ENCODE data around the gene MMP15.

DNA sequence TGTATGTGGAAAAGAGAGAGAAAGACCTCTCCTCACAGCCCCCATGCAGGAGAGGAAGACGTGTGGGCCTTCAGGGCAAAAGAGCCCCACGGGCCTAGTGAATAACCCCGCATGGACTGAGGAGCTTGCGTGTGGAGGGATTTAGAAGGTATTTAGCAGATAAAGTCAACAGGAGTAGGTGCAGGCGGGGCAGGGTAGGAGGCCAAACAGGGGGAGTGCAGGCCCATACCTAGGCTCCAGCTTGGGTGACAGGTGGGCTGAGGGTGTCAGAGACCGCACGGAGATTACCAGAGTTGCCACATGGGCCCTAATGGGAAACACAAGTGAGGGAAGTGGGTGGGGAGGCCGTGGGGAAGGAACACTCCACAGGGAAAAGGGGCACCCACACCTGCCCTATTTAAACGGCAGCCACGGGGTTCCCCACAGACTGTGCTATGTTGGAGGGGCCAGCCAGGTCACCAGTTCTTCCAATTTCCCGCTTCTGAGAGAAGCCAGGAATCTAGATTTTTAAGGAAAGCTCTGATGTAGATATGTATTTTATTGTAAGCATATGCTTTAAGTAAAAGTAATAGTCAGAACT, 46.5 kb upstream of the MMP15 start:
- TF ChIP-seq, protein P1, sequence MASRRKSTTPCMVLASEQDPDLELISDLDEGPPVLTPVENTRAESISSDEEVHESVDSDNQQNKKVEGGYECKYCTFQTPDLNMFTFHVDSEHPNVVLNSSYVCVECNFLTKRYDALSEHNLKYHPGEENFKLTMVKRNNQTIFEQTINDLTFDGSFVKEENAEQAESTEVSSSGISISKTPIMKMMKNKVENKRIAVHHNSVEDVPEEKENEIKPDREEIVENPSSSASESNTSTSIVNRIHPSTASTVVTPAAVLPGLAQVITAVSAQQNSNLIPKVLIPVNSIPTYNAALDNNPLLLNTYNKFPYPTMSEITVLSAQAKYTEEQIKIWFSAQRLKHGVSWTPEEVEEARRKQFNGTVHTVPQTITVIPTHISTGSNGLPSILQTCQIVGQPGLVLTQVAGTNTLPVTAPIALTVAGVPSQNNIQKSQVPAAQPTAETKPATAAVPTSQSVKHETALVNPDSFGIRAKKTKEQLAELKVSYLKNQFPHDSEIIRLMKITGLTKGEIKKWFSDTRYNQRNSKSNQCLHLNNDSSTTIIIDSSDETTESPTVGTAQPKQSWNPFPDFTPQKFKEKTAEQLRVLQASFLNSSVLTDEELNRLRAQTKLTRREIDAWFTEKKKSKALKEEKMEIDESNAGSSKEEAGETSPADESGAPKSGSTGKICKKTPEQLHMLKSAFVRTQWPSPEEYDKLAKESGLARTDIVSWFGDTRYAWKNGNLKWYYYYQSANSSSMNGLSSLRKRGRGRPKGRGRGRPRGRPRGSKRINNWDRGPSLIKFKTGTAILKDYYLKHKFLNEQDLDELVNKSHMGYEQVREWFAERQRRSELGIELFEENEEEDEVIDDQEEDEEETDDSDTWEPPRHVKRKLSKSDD (CRISPR knock-in tag; IDR thresholded peaks at IDR 0.05; ENCODE audit: low read depth) = no peak
- no peak for TF ChIP-seq ZNF263 (CRISPR knock-in tag; IDR thresholded peaks at IDR 0.05)
- no peak for TF ChIP-seq NR0B2 (CRISPR knock-in tag; IDR thresholded peaks at IDR 0.05)
- TF ChIP-seq, protein P2, sequence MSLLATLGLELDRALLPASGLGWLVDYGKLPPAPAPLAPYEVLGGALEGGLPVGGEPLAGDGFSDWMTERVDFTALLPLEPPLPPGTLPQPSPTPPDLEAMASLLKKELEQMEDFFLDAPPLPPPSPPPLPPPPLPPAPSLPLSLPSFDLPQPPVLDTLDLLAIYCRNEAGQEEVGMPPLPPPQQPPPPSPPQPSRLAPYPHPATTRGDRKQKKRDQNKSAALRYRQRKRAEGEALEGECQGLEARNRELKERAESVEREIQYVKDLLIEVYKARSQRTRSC (CRISPR knock-in tag; IDR thresholded peaks at IDR 0.05; ENCODE audit: low read depth) = no peak
- TF ChIP-seq SRSF4 (IDR thresholded peaks at IDR 0.05; ENCODE audit: low read depth, low read length, poor library complexity, severe bottlenecking) = no peak
- TF ChIP-seq RNF2 (conservative IDR thresholded peaks at IDR 0.05; ENCODE audit: low read depth) = no peak
- TF ChIP-seq NFE2L2 (IDR thresholded peaks at IDR 0.05; ENCODE audit: low read length) = no peak
- no peak for TF ChIP-seq KLF16 (CRISPR knock-in tag; IDR thresholded peaks at IDR 0.05)
- TF ChIP-seq ZSCAN22 (CRISPR knock-in tag; IDR thresholded peaks at IDR 0.05) = no peak
- TF ChIP-seq, protein P3, sequence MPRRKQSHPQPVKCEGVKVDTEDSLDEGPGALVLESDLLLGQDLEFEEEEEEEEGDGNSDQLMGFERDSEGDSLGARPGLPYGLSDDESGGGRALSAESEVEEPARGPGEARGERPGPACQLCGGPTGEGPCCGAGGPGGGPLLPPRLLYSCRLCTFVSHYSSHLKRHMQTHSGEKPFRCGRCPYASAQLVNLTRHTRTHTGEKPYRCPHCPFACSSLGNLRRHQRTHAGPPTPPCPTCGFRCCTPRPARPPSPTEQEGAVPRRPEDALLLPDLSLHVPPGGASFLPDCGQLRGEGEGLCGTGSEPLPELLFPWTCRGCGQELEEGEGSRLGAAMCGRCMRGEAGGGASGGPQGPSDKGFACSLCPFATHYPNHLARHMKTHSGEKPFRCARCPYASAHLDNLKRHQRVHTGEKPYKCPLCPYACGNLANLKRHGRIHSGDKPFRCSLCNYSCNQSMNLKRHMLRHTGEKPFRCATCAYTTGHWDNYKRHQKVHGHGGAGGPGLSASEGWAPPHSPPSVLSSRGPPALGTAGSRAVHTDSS (CRISPR knock-in tag; conservative IDR thresholded peaks at IDR 0.05) = no peak
- no peak for TF ChIP-seq KLF15 (CRISPR knock-in tag; IDR thresholded peaks at IDR 0.05; ENCODE audit: borderline replicate concordance)
- no peak for TF ChIP-seq ZFP62 (CRISPR knock-in tag; IDR thresholded peaks at IDR 0.05)
- TF ChIP-seq, protein P4, sequence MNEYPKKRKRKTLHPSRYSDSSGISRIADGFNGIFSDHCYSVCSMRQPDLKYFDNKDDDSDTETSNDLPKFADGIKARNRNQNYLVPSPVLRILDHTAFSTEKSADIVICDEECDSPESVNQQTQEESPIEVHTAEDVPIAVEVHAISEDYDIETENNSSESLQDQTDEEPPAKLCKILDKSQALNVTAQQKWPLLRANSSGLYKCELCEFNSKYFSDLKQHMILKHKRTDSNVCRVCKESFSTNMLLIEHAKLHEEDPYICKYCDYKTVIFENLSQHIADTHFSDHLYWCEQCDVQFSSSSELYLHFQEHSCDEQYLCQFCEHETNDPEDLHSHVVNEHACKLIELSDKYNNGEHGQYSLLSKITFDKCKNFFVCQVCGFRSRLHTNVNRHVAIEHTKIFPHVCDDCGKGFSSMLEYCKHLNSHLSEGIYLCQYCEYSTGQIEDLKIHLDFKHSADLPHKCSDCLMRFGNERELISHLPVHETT (CRISPR knock-in tag; conservative IDR thresholded peaks at IDR 0.05) = no peak

Measured in HepG2 (cell line).